AG10803 (cell line): ENCODE results near the gene C6orf62.
"Not testable (repeated sequence)": the region's sequence is repeated elsewhere in the genome, so short reads cannot be mapped to it uniquely, and the experiment has no call there.

Source experiments
- DNase-seq: peaks from one replicate; pipeline ENCODE4 v3.0.0; 2010; ENCODE audit warnings: low read depth
- H3K4me3 ChIP-seq: 2 replicates; pipeline ENCODE4 v1.5.1; 2011; ENCODE audit warnings: mild to moderate bottlenecking, low read length, control low read depth
- CTCF ChIP-seq: conservative IDR thresholded peaks from 2 replicates; pipeline ENCODE4 v1.5.1; 2011; ENCODE audit warnings: mild to moderate bottlenecking, low read length, control low read depth, inconsistent platforms

Gene C6orf62

GRCh38 chr6:24742216-24742738 lies 23.3 kb upstream of the C6orf62 start:
- no peak for TF ChIP-seq CTCF
- no peak for DNase-seq
- no peak overlapping the region for H3K4me3 ChIP-seq

GRCh38 chr6:24740861-24741260 lies 21.9 kb upstream of the C6orf62 start:
- TF ChIP-seq CTCF, result no peak
- H3K4me3 ChIP-seq, result no peak overlapping the region
- no peak for DNase-seq

- no peak for TF ChIP-seq CTCF
- no peak overlapping the region for H3K4me3 ChIP-seq
- no peak for DNase-seq
Measured at GRCh38 chr6:24738741-24739140, 19.8 kb upstream of the C6orf62 start.

- H3K4me3 ChIP-seq, DNase-seq: not testable (repeated sequence)
Measured at GRCh38 chr6:24734710-24735109, 15.8 kb upstream of the C6orf62 start.

GRCh38 chr6:24734166-24734565 lies 15.2 kb upstream of the C6orf62 start:
- no peak for DNase-seq

GRCh38 chr6:24731456-24732134 lies 12.6 kb upstream of the C6orf62 start:
- H3K4me3 ChIP-seq, DNase-seq: not testable (repeated sequence)

More at GRCh38 chr6:24734166-24734565, 15.2 kb upstream of the C6orf62 start:
- H3K4me3 ChIP-seq, result no peak overlapping the region
- no peak for TF ChIP-seq CTCF

GRCh38 chr6:24730653-24731052 lies 11.7 kb upstream of the C6orf62 start:
- not testable (repeated sequence) for H3K4me3 ChIP-seq, DNase-seq

GRCh38 chr6:24723270-24723669 lies 4.3 kb upstream of the C6orf62 start:
- no peak for TF ChIP-seq CTCF
- no peak for DNase-seq
- no peak overlapping the region for H3K4me3 ChIP-seq
